HG03025 (cell line): ENCODE results near the gene SLC22A6.

Source experiments
- ATAC-seq: cut with Tn5 transposase; IDR thresholded peaks from one replicate; pipeline ENCODE4 v1.9.1; 2021; ENCODE audit warnings: mild to moderate bottlenecking, moderate library complexity; ENCODE audit not compliant: unreplicated experiment, low FRiP score

Gene SLC22A6

GRCh38 chr11:62984451-62984991, at the start of gene SLC22A6:
SLC22A6 (minus strand) TSS chr11:62984967; CDS start chr11:62984690, 277 bp downstream.
- ATAC-seq = no peak

GRCh38 chr11:63032457-63032856, 47.7 kb upstream of the SLC22A6 start:
- no peak for ATAC-seq

- ATAC-seq = no peak
Observed at GRCh38 chr11:63023841-63024648, 39.3 kb upstream of the SLC22A6 start.

- no peak for ATAC-seq
Observed at GRCh38 chr11:63023222-63023814, 38.6 kb upstream of the SLC22A6 start.

GRCh38 chr11:63022441-63022840, 37.7 kb upstream of the SLC22A6 start:
- ATAC-seq = no peak

GRCh38 chr11:63020671-63021291, 36.0 kb upstream of the SLC22A6 start:
- ATAC-seq = no peak

GRCh38 chr11:63019506-63019905, 34.7 kb upstream of the SLC22A6 start:
- ATAC-seq = no peak

GRCh38 chr11:63017306-63017974, 32.7 kb upstream of the SLC22A6 start:
- no peak for ATAC-seq

- no peak for ATAC-seq
Observed at GRCh38 chr11:63015521-63016215, 30.9 kb upstream of the SLC22A6 start, which contains the start of gene SLC22A8. SLC22A8 (minus strand) TSS chr11:63015841; CDS start chr11:63014958, 883 bp downstream.

GRCh38 chr11:63014408-63015055, 29.8 kb upstream of the SLC22A6 start:
- no peak for ATAC-seq

- ATAC-seq = no peak
Observed at GRCh38 chr11:63012839-63013238, 28.1 kb upstream of the SLC22A6 start.

GRCh38 chr11:63012430-63012829, 27.7 kb upstream of the SLC22A6 start:
- no peak for ATAC-seq

- no peak for ATAC-seq
Observed at GRCh38 chr11:63010934-63011439, 26.2 kb upstream of the SLC22A6 start.

GRCh38 chr11:63007920-63008319, 23.2 kb upstream of the SLC22A6 start:
- no peak for ATAC-seq

- no peak for ATAC-seq
Observed at GRCh38 chr11:63001456-63001855, 16.7 kb upstream of the SLC22A6 start.

- no peak for ATAC-seq
Observed at GRCh38 chr11:62999649-63000048, 14.9 kb upstream of the SLC22A6 start.

- no peak for ATAC-seq
Observed at GRCh38 chr11:62999156-62999555, 14.4 kb upstream of the SLC22A6 start.

- no peak for ATAC-seq
Observed at GRCh38 chr11:62996271-62996670, 11.5 kb upstream of the SLC22A6 start.

- no peak for ATAC-seq
Observed at GRCh38 chr11:62994775-62995174, 10.0 kb upstream of the SLC22A6 start.
